HepG2 (cell line): Measurements from ENCODE around the gene P2RY6. TPM values are rescaled to one million over a fixed set of nuclear protein-coding genes. Genes with fewer than 3 reads are reported as not detected.

Experiments
- ATAC-seq: fragments of 200-7000 bp; cut with Tn5 transposase; 3 replicates; pipeline ENCODE4 v1.9.1; 2020; ENCODE audit warnings: mild to moderate bottlenecking, moderate library complexity
- BruUV-seq: library from RNA; stranded (reverse); fragments of 400-500 nt; replicated peaks from 2 replicates; lab custom pipeline; 2021; lab: Mats Ljungman, UMichigan
- CTCF ChIA-PET: fragments of 300-600 bp; formaldehyde crosslinking; extraction: SDS; loops from one replicate; lab custom pipeline; 2021; ENCODE audit warnings: low total read pairs, inconsistent platforms, low intra/inter-chr PET ratio; lab: Yijun Ruan, JAX
- POLR2A ChIA-PET: fragments of 350-600 bp; sonication (Branson Sonifier 250); formaldehyde crosslinking; loops from one replicate; lab custom pipeline; 2020; ENCODE audit warnings: antibody characterized with exemption, inconsistent platforms; lab: Yijun Ruan, JAX
- DNase-seq: peaks from one replicate; pipeline ENCODE4 v3.0.0-alpha.2; 2015; ENCODE audit warnings: low spot score
- FAIRE-seq: peaks from 3 replicates; lab custom pipeline; 2011; peaks lifted over from hg19 to GRCh38; lab: Jason Lieb, UNC
- H2AFZ ChIP-seq: one replicate; pipeline ENCODE4 v1.6.1; 2011; ENCODE audit warnings: low read length, inconsistent platforms
- H3K27ac ChIP-seq: fragments of 300-600 bp; 3 replicates; pipeline ENCODE4 v1.8.0; 2011; ENCODE audit warnings: mixed run types, mild to moderate bottlenecking, mixed read lengths, low read length, inconsistent platforms; ENCODE audit not compliant: insufficient read depth; ENCODE audit errors: extremely low read length
- H3K27me3 ChIP-seq, 2 experiments: fragments of 200-600 bp in 1 of 2; 2 replicates in 1 of 2; 3 replicates in 1 of 2; pipeline versions ENCODE4 v1.6.0 to v1.8.0; 2011; ENCODE audit warnings: low read length in 2 of 2, mild to moderate bottlenecking in 2 of 2, moderate library complexity in 2 of 2, inconsistent platforms in 1 of 2; ENCODE audit not compliant: insufficient read depth in 2 of 2, control insufficient read depth in 1 of 2
- H3K36me3 ChIP-seq, 2 experiments: fragments of 200-600 bp in 1 of 2; replicated peaks in 1 of 2; 2 replicates in 1 of 2; 3 replicates in 1 of 2; pipeline versions ENCODE4 v1.5.1 to v1.8.0; 2011; ENCODE audit warnings: low read length in 2 of 2, inconsistent platforms in 1 of 2; ENCODE audit not compliant: insufficient read depth in 2 of 2, control insufficient read depth in 1 of 2
- H3K4me1 ChIP-seq: 2 replicates; pipeline ENCODE4 v1.5.1; 2012; ENCODE audit warnings: low read length, inconsistent platforms; ENCODE audit not compliant: insufficient read depth
- H3K4me2 ChIP-seq: 2 replicates; pipeline ENCODE4 v1.6.0; 2011; ENCODE audit warnings: low read depth, low read length, inconsistent platforms
- H3K4me3 ChIP-seq, 3 experiments: fragments of 200-600 bp in 1 of 3; sonication (generic), shearing (Covaris generic) in 1 of 3; replicated peaks in 1 of 3; 2 replicates each; pipeline ENCODE4 v1.5.1; 2011 to 2016; ENCODE audit warnings: low read length in 3 of 3, inconsistent platforms in 2 of 3, low read depth in 2 of 3, mild to moderate bottlenecking in 2 of 3, control low read depth in 1 of 3, mixed read lengths in 1 of 3; ENCODE audit not compliant: insufficient read depth in 1 of 3
- H3K79me2 ChIP-seq: one replicate; pipeline ENCODE4 v1.6.1; 2011; ENCODE audit warnings: low read length, inconsistent platforms; ENCODE audit not compliant: insufficient read depth
- H3K9ac ChIP-seq: 2 replicates; pipeline ENCODE4 v1.6.0; 2011; ENCODE audit warnings: mild to moderate bottlenecking, low read depth, low read length, inconsistent platforms; ENCODE audit not compliant: insufficient read depth
- H3K9me3 ChIP-seq: 2 replicates; pipeline ENCODE4 v1.5.1; 2012; ENCODE audit warnings: mild to moderate bottlenecking, low read length
- H4K20me1 ChIP-seq: 2 replicates; pipeline ENCODE4 v1.6.0; 2011; ENCODE audit warnings: inconsistent platforms, mild to moderate bottlenecking, low read length, moderate library complexity; ENCODE audit not compliant: insufficient read depth
- DPF2 ChIP-seq: sonication (generic); formaldehyde crosslinking; IDR thresholded peaks from 2 replicates; pipeline ENCODE4 v1.4.0; 2020; ENCODE audit warnings: mild to moderate bottlenecking, low read depth, missing genetic modification reagents, borderline replicate concordance
- IKZF1 ChIP-seq: fragments of 450-650 bp; IDR thresholded peaks from 2 replicates; pipeline ENCODE4 v1.7.1; 2016
- KLF13 ChIP-seq: sonication (generic); formaldehyde crosslinking; IDR thresholded peaks from 2 replicates; pipeline ENCODE4 v1.4.0; 2020; ENCODE audit warnings: mild to moderate bottlenecking, missing genetic modification reagents
- POLR2AphosphoS2 ChIP-seq: IDR thresholded peaks from 2 replicates; pipeline ENCODE4 v1.6.1; 2011; ENCODE audit warnings: low read depth, low read length, improper control_type of control experiment
- SP2 ChIP-seq: sonication (generic); formaldehyde crosslinking; IDR thresholded peaks from 2 replicates; pipeline ENCODE4 v1.5.1; 2020; ENCODE audit warnings: mild to moderate bottlenecking, missing genetic modification reagents
- STAT5B ChIP-seq: sonication (generic); formaldehyde crosslinking; IDR thresholded peaks from 2 replicates; pipeline ENCODE4 v1.4.0; 2020; ENCODE audit warnings: missing genetic modification reagents
- TCF12 ChIP-seq, 2 experiments: fragments of 450-650 bp in 1 of 2; sonication (generic) in 1 of 2; formaldehyde crosslinking in 1 of 2; IDR thresholded peaks; 2 replicates each; pipeline versions ENCODE4 v1.6.1 to v1.8.0; 2017 to 2022; ENCODE audit warnings: antibody characterized with exemption in 1 of 2, mild to moderate bottlenecking in 1 of 2, missing genetic modification reagents in 1 of 2, moderate library complexity in 1 of 2
- TCF7L2 ChIP-seq: IDR thresholded peaks from 2 replicates; pipeline ENCODE4 v1.6.1; 2011; ENCODE audit warnings: mild to moderate bottlenecking, low read depth, low read length, moderate library complexity
- TSC22D2 ChIP-seq: sonication (generic); formaldehyde crosslinking; IDR thresholded peaks from 2 replicates; pipeline ENCODE4 v1.5.1; 2020; ENCODE audit warnings: missing genetic modification reagents, mild to moderate bottlenecking, borderline replicate concordance
- ZBTB7A ChIP-seq: sonication (generic); formaldehyde crosslinking; IDR thresholded peaks from 2 replicates; pipeline ENCODE4 v1.8.0; 2022; ENCODE audit warnings: mild to moderate bottlenecking, missing genetic modification reagents
- ZFX ChIP-seq: sonication (generic); formaldehyde crosslinking; IDR thresholded peaks from 2 replicates; pipeline ENCODE4 v1.4.0; 2020; ENCODE audit warnings: mild to moderate bottlenecking, low read depth, missing genetic modification reagents, moderate library complexity
- ZMYM4 ChIP-seq: sonication (generic); formaldehyde crosslinking; IDR thresholded peaks from 2 replicates; pipeline ENCODE4 v1.8.1; 2023; ENCODE audit warnings: mild to moderate bottlenecking, missing genetic modification reagents
- ZNF253 ChIP-seq: sonication (generic); formaldehyde crosslinking; IDR thresholded peaks from 2 replicates; pipeline ENCODE4 v1.8.0; 2022; ENCODE audit warnings: mild to moderate bottlenecking, missing genetic modification reagents, borderline replicate concordance
- ZNF780A ChIP-seq: sonication (generic); formaldehyde crosslinking; IDR thresholded peaks from 2 replicates; pipeline ENCODE4 v1.8.0; 2022; ENCODE audit warnings: mild to moderate bottlenecking, missing genetic modification reagents, moderate library complexity
- ZSCAN29 ChIP-seq: sonication (generic); formaldehyde crosslinking; conservative IDR thresholded peaks from 2 replicates; pipeline ENCODE4 v1.4.0; 2020; ENCODE audit warnings: mild to moderate bottlenecking, missing genetic modification reagents
- WGBS: methylation state at CpG from one replicate; pipeline ENCODE4 v1.1.6; 2017; ENCODE audit warnings: low lambda C conversion rate; 5-methylcytosine and 5-hydroxymethylcytosine counted together
- in situ Hi-C: cut with HindIII; loops from 2 replicates; pipeline ENCODE4 v1.10.0; 2017; ENCODE audit warnings: low pct_unique_long_range_greater_than_20kb; ENCODE audit not compliant: extremely low pct_ligation_motif_present
- intact Hi-C: fragments of 100-400 bp; cut with micrococcal nuclease; formaldehyde crosslinking; loops from one replicate; pipeline ENCODE4 v1.10.0; 2022; ENCODE audit not compliant: unreplicated experiment
- polyA plus RNA-seq, 8 experiments: library from polyadenylated mRNA; depleted of rRNA in 3 of 8; stranded (reverse) in 7 of 8; unstranded in 1 of 8; fragments of >200 nt; fragmentation: Illumina TruSeq in 4 of 8; extraction: Trizol in 4 of 8; gene quantifications; 2 replicates each; pipeline versions ENCODE4 v1.2.1 to v1.2.3, GENCODE V29; 2011 to 2016; ENCODE audit warnings: low read depth in 4 of 8, missing spikeins in 1 of 8, mixed read lengths in 1 of 8; ENCODE audit not compliant: insufficient read depth in 1 of 8
- total RNA-seq, 5 experiments: library from RNA; depleted of rRNA; stranded (reverse); fragments of >200 nt; fragmentation: Illumina TruSeq; extraction: Trizol; gene quantifications; 2 replicates each; pipeline ENCODE4 v1.2.3, GENCODE V29; 2016; ENCODE audit warnings: low read depth in 1 of 5

P2RY6 gene
- total and polyA plus RNA-seq, 2 of the 13 experiments (the other 11 are each of a cell fraction or from before 2014, with no cell fraction given) = 0.09 to 0.29 TPM

GRCh38 chr11:73324116-73324515, 52.0 kb downstream of the P2RY6 start:
- Histone ChIP-seq H3K36me3 (peaks cover 5 to 21% of the 10 kb centered on the region in 2 experiments; a peak in 4 of 5 replicates), H2AFZ (no peak overlapping the region), H3K4me2 (peak overlapping the region; percentile 32; the same call in 1 of the 2 replicates), H3K27ac (peak overlapping the region; percentile 52), H3K79me2 (peaks cover 28% of the 10 kb centered on the region), H3K4me1 (peaks cover 84% of the 10 kb centered on the region), H3K9ac (no peak overlapping the region; the same call in 1 of the 2 replicates), H3K9me3 (no peaks in the 10 kb centered on the region), H4K20me1 (no peaks in the 10 kb centered on the region; the same call in 1 of the 2 replicates), H3K4me3 (no peak overlapping the region), H3K27me3 (no peaks in the 10 kb centered on the region)
- intact Hi-C loops = loop anchor here (1.0 kb wide), 1 partner anchor 32 kb away; no protein-coding TSS in a partner anchor
- FAIRE-seq = no peak
- no TSS peak for BruUV-seq
- ATAC-seq = peak; percentile 4
- DNase-seq = no peak
- 85% methylated on average over 7 of the region's 9 CpGs for WGBS
- in situ Hi-C loops = no loop called here
- ChIA-PET CTCF (interaction anchor here (0.9 kb wide), 1 partner anchor 17 kb away, joined by 3 read pairs; no protein-coding TSS in a partner anchor), POLR2A (interaction anchor here (0.6 to 10.1 kb wide), 5 partner anchors 10 to 274 kb away, joined by 3 to 205 read pairs (median 10); partner anchors contain the start of genes ARHGEF17 and FAM168A)
- TF ChIP-seq TCF7L2 (no peak), SP2 (CRISPR knock-in tag) (no peak), KLF13 (0 out of 2 replicates have a peak, but pooled peaks have one; percentile 25), DPF2 (CRISPR knock-in tag) (no peak), ZNF253 (CRISPR knock-in tag) (no peak), ZMYM4 (CRISPR knock-in tag) (no peak), POLR2AphosphoS2 (no peak), TCF12 (IDR thresholded peaks at IDR 0.05) (no peak), TCF12 (CRISPR knock-in tag; IDR thresholded peaks at IDR 0.05) (no peak), ZSCAN29 (CRISPR knock-in tag) (no peak), STAT5B (CRISPR knock-in tag) (no peak), ZBTB7A (CRISPR knock-in tag) (no peak), IKZF1 (no peak), TSC22D2 (no peak), ZNF780A (CRISPR knock-in tag) (no peak), ZFX (CRISPR knock-in tag) (0 out of 2 replicates have a peak, but pooled peaks have one; percentile 2)
